ENCODE data around the gene MAP3K3.

- TF ChIP-seq CTCF (conservative IDR thresholded peaks at IDR 0.05 in 1 of 2, IDR thresholded peaks at IDR 0.05 in 1 of 2; ENCODE audit: extremely low read depth in 1 of 2, insufficient read depth in 1 of 2, low read depth in 1 of 2, low read length in 2 of 2) (no peak), EZH2 (IDR thresholded peaks at IDR 0.05; ENCODE audit: borderline replicate concordance, low read length) (no peak)
Observed at GRCh38 chr17:63718988-63719387, 96.8 kb downstream of the MAP3K3 start.
